ENCODE results near the gene IL20RB.
A peak's percentile ranks its signal among the peaks of the same experiment; 100 is the strongest.
"Not testable (repeated sequence)": the region's sequence is repeated elsewhere in the genome, so short reads cannot be mapped to it uniquely, and the experiment has no call there.

The IL20RB gene

GRCh38 chr3:136987398-136987980 is 29.7 kb downstream of the IL20RB start:
- DNase-seq (ENCODE audit: low spot score) = not testable (repeated sequence)

DNA sequence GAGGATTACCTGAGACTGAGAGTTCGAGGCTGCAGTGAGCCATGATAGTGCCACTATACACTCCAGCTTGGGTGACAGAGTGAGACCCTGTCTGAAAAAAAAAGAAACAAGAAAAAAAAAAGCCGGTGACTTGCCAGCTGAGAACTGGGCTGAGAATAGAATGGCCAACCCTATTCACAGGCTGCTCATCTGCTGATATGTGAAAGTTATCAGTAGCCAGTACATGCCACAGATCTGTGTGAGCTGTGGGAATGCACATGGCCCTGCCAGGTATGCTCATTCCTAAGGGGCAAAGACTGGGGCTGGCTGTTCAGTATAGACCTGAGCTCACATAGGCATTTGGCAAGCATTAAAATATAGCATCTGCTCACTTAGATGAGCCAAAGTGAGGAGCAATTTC is 30.9 kb downstream of the IL20RB start:
- DNase-seq (ENCODE audit: low spot score) = no peak

DNA sequence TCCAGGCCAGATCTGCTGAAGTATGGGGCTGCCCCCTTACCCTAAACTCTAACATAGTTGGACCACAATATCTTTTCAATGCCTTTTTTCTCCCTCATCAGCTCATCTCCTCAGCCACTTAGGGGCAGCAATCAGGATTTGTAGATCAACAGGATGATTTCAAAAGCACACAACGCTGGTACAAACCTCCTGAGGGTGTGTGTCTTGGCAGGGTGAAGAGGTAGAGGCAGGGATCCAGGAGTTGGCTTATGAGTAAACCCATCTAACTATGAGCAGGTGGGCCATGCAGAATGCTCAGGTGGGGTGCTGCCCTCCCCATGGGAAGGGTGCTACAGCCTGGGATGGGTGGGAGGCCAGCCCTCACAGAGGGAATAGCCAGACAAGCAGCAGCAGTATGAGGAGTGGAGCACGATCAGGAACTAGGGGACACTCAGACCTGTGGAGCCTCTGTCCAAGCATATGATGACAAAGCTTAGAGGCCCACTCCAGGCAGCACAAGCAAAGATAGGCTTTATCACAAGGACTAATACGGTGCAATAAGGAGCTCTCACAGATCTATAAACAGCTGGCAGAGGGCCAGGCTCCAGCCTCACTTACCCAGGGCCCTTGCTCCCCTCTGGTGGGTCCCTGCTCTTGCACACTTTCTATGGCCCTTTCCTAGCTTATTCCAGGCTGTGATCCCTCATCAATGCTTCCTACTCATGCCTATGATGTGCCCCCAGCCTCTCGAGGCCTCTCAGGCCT is 32.2 kb downstream of the IL20RB start:
- DNase-seq (ENCODE audit: low spot score) = no peak

GRCh38 chr3:136990826-136991225 is 33.0 kb downstream of the IL20RB start:
- DNase-seq (ENCODE audit: low spot score) = no peak

DNA sequence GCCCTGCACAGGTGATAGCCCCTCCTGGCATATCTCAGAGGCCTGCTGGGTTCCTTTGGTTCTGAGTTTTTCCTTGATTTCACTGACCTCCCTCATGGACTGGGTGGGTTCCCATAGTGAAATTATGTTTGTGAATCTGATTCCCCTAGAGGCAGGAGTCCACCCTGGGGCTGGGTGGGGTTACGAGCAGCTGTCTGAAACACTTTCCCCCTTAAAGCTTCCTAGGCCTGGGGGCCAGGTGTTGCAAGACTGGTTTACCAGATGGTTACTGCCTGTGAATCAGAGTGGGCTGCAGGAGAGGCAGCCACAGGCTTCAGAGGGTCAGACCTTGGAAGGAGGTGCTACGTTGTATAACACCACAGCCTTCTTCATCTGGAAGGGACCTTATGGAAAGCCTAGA is 34.3 kb downstream of the IL20RB start:
- no peak for DNase-seq (ENCODE audit: low spot score)

DNA sequence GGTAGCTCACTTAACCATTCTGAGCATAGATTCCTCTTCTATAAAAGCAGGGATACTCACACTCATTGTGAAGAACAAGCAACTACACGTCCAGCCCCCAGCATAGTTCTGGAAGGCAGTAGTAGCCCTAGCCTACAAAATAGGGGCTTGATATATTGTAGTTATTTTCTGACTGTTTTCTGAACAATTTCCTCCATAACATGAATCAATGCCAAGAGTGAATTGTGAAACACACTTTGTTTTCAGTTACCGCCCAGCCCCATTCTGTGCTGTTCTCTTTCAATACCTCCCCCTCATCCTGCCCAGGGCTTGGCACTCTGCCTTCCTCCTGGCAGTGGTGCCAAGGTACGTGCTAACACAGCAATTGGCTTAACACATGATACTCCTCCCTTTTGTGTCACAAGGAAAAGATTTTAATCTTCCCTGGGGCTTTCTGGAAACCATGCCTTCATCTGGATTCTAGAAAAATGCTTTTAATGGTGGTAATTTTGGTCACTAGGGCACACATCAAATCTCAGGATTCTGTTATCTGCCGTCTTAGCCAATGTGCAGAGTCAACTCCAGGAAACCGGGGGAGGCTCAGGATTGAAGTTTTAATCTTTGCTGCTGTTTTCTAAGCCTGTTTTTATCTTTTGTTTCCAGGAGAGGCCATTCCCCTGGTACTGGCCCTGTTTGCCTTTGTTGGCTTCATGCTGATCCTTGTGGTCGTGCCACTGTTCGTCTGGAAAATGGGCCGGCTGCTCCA is 37.2 kb downstream of the IL20RB start:
- DNase-seq (ENCODE audit: low spot score) = peak; percentile 92

- no peak for DNase-seq (ENCODE audit: low spot score)
Measured at GRCh38 chr3:136995652-136996051, 37.9 kb downstream of the IL20RB start.

DNA sequence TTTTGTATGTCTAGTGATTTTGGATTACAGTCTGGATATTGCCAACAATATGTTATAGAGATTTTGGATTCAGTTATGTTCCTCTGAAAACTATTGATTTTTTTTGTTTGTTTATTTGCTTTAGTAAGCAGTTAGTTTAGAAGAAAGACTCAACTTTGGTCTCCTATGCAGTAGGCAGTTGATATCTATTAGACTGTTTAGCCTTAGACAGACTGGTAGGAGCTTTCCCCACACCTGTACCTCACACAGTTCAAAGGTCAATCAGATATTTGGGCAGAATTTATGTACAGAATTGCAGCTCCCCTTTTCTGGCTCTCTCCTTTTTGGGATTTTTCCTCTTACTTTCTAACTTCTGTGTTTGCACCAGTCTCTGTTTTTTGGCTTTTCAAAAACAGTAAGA is 42.3 kb downstream of the IL20RB start:
- DNase-seq (ENCODE audit: low spot score) = no peak

GRCh38 chr3:137007376-137007775 is 49.6 kb downstream of the IL20RB start:
- DNase-seq (ENCODE audit: low spot score) = not testable (repeated sequence)

- DNase-seq (ENCODE audit: low spot score) = no peak
Measured at GRCh38 chr3:137008131-137008530, 50.3 kb downstream of the IL20RB start.

GRCh38 chr3:137008976-137009375 is 51.2 kb downstream of the IL20RB start:
- DNase-seq (ENCODE audit: low spot score) = no peak

GRCh38 chr3:137010137-137010536 is 52.4 kb downstream of the IL20RB start:
- DNase-seq (ENCODE audit: low spot score) = no peak

- no peak for DNase-seq (ENCODE audit: low spot score)
Measured at GRCh38 chr3:137011153-137011552, 53.4 kb downstream of the IL20RB start.

- no peak for DNase-seq (ENCODE audit: low spot score)
Measured at GRCh38 chr3:137012097-137012501, 54.3 kb downstream of the IL20RB start.

DNA sequence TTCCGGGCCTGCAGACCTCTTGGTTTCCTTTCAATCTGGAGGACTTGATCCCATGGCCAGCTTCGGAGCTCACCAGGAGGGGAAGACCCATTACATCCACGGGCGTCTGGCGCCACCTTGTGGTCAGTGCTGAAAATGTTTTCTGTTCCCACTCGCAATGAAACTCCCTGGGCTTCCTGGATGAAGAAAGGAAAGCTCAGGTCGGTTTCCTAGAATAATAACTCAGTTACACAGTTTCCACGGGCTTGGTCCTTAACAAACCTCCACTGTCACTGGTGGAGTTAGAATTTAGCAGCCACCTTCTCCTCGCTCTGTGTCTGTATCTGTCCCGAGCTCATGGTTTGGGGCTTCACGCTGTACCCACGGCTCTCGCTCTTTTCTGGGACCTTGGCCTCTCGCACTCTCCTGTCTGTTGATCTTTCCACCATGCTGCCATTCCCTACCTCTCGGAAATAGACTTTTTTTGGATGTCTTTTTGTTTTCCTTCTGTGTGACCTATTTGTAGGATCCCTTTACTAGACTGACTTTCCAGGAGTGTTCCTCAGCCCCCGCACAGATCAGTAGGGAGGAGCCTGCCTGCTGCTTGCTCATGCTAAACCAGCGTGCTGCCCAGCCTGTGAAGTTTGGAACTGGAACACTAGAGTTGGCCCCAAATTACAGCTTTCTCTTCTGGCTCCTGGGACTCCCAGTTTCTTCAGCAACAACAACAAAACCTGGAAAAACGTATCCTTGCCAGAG is 56.3 kb downstream of the IL20RB start:
- DNase-seq (ENCODE audit: low spot score) = peak; percentile 92

DNA sequence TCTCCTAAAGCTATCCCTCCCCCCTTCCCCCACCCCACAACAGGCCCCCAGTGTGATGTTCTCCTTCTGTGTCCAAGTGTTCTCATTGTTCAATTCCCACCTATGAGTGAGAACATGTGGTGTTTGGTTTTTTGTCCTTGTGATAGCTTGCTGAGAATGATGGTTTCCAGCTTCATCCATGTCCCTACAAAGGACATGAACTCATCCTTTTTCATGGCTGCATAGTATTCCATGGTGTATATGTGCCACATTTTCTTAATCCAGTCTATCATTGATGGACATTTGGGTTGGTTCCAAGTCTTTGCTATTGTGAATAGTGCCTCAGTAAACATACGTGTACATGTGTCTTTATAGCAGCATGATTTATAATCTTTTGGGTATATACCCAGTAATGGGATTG is 59.5 kb downstream of the IL20RB start:
- not testable (repeated sequence) for DNase-seq (ENCODE audit: low spot score)

GRCh38 chr3:137020315-137020714 is 62.5 kb downstream of the IL20RB start:
- no peak for DNase-seq (ENCODE audit: low spot score)

DNA sequence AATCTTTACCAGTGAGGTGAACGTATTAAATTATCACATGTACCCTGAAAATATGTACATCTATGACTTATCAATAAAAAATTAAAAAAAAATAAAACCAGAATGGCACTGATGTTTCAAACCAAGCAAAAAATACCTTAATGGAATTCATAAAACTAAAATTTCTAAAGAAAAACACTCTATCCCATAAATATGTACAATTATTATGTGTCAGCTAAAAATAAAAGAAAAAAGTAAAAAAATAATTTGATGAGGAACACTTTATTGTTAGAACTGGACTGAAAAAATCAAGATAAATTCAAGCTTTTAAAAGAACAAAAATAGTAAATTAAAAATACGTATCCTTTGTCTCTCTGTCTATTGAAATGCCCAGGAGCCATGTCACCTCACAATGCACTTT is 63.1 kb downstream of the IL20RB start:
- DNase-seq (ENCODE audit: low spot score) = no peak

GRCh38 chr3:137024348-137024747 is 66.6 kb downstream of the IL20RB start:
- DNase-seq (ENCODE audit: low spot score) = no peak

DNA sequence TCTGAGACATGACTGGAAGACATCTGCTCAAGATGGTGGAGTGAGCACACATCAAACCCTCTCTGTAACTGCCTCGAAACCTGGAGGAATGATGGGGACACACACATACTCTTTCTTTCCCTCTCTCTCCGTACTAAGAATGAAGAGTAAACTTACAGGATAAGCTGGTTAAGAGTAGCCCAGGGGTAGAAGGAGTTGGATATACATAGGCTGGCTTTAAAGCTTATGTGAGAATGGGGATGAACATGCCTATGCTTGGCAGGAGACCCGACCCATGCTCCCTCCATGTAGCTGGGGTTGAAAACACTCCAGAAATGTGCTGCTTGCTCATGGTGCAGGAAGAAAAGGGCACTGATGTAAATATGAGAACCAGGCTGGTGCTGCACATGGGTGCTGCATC is 68.9 kb downstream of the IL20RB start:
- DNase-seq (ENCODE audit: low spot score) = no peak

- peak; percentile 94 for DNase-seq (ENCODE audit: low spot score)
Measured at GRCh38 chr3:137032465-137033120, 74.8 kb downstream of the IL20RB start.

- DNase-seq (ENCODE audit: low spot score) = peak; percentile 36
Measured at GRCh38 chr3:137035631-137036030, 77.8 kb downstream of the IL20RB start.
